Measurements from ENCODE around the gene RALGAPA2. TPM values are rescaled to one million over a fixed set of nuclear protein-coding genes. Genes with fewer than 3 reads are reported as not detected.

Gene RALGAPA2
- total and polyA plus RNA-seq, 2 of the 13 experiments (the other 11 are each of a cell fraction or from before 2014, with no cell fraction given): 13.8 to 17.7 TPM

- TF ChIP-seq MTERF4 (CRISPR knock-in tag; IDR thresholded peaks at IDR 0.05): peak; percentile 73; the same call in 1 of the 2 replicates
- TF ChIP-seq RAD21 (CRISPR knock-in tag; IDR thresholded peaks at IDR 0.05): no peak
- TF ChIP-seq FOXP4 (CRISPR knock-in tag; IDR thresholded peaks at IDR 0.05): no peak
- TF ChIP-seq TRAFD1 (CRISPR knock-in tag; IDR thresholded peaks at IDR 0.05; ENCODE audit: borderline replicate concordance): no peak
- TF ChIP-seq ZMYM3 (CRISPR knock-in tag; IDR thresholded peaks at IDR 0.05): 0 out of 2 replicates have a peak, but pooled peaks have one; percentile 2
- no peak for TF ChIP-seq CHD4 (IDR thresholded peaks at IDR 0.05; ENCODE audit: borderline replicate concordance, low read length)
- no peak for TF ChIP-seq ATM (IDR thresholded peaks at IDR 0.05; ENCODE audit: borderline replicate concordance)
- no peak for TF ChIP-seq ZNF10 (CRISPR knock-in tag; IDR thresholded peaks at IDR 0.05; ENCODE audit: borderline replicate concordance, low read depth)
- TF ChIP-seq GFI1 (CRISPR knock-in tag; IDR thresholded peaks at IDR 0.05; ENCODE audit: borderline replicate concordance): no peak
- TF ChIP-seq RBM22 (optimal IDR thresholded peaks at IDR 0.05; ENCODE audit: low read length): no peak
- no peak for TF ChIP-seq AGO1 (IDR thresholded peaks at IDR 0.05; ENCODE audit: low read depth, low read length, poor library complexity, severe bottlenecking)
- no peak for TF ChIP-seq ZNF484 (CRISPR knock-in tag; IDR thresholded peaks at IDR 0.05; ENCODE audit: borderline replicate concordance, low read depth)
- no peak for TF ChIP-seq ZNF766 (CRISPR knock-in tag; IDR thresholded peaks at IDR 0.05; ENCODE audit: borderline replicate concordance)
- no peak for TF ChIP-seq ZKSCAN8 (CRISPR knock-in tag; IDR thresholded peaks at IDR 0.05; ENCODE audit: borderline replicate concordance)
- peak; percentile 39; the same call in 1 of the 2 replicates for TF ChIP-seq HES4 (CRISPR knock-in tag; IDR thresholded peaks at IDR 0.05; ENCODE audit: borderline replicate concordance)
- no peak for TF ChIP-seq KDM3A (CRISPR knock-in tag; IDR thresholded peaks at IDR 0.05; ENCODE audit: low read depth)
- no peak for TF ChIP-seq ATF7 (IDR thresholded peaks at IDR 0.05)
- TF ChIP-seq ATF7 (CRISPR knock-in tag; IDR thresholded peaks at IDR 0.05): no peak
- no peak for TF ChIP-seq ZFP41 (CRISPR knock-in tag; IDR thresholded peaks at IDR 0.05; ENCODE audit: borderline replicate concordance)
- TF ChIP-seq ZNF557 (CRISPR knock-in tag; IDR thresholded peaks at IDR 0.05): peak; percentile 89
- peak; percentile 62; the same call in 1 of the 2 replicates for TF ChIP-seq ZNF180 (CRISPR knock-in tag; IDR thresholded peaks at IDR 0.05; ENCODE audit: borderline replicate concordance, low read depth)
- TF ChIP-seq FOXC1 (CRISPR knock-in tag; IDR thresholded peaks at IDR 0.05; ENCODE audit: borderline replicate concordance): peak; percentile 72; the same call in 1 of the 2 replicates
- no peak for TF ChIP-seq SIX1 (CRISPR knock-in tag; IDR thresholded peaks at IDR 0.05; ENCODE audit: borderline replicate concordance)
- no peak for TF ChIP-seq ZSCAN25 (CRISPR knock-in tag; IDR thresholded peaks at IDR 0.05)
- TF ChIP-seq ATF1 (CRISPR knock-in tag; IDR thresholded peaks at IDR 0.05): 0 out of 2 replicates have a peak, but pooled peaks have one; percentile 54
- 0 out of 2 replicates have a peak, but pooled peaks have one; percentile 18 for TF ChIP-seq MEF2D (CRISPR knock-in tag; IDR thresholded peaks at IDR 0.05)
- TF ChIP-seq MYNN (CRISPR knock-in tag; IDR thresholded peaks at IDR 0.05; ENCODE audit: low read depth): no peak
- no peak for TF ChIP-seq ZNF451 (CRISPR knock-in tag; IDR thresholded peaks at IDR 0.05)
Observed at GRCh38 chr20:20713244-20713765, 861 bp upstream of the RALGAPA2 start (continued).

Data from HepG2 (cell line).